HCT116 (cell line): ENCODE data around the gene C10orf90. TPM values are rescaled to one million over a fixed set of nuclear protein-coding genes. Genes with fewer than 3 reads are reported as not detected.
"Not testable (repeated sequence)": the region's sequence is repeated elsewhere in the genome, so short reads cannot be mapped to it uniquely, and the experiment has no call there.

Experiments used
- ATAC-seq: fragments of 200-7000 bp; cut with Tn5 transposase; 2 replicates; pipeline ENCODE4 v1.9.1; 2020; ENCODE audit warnings: mild to moderate bottlenecking, moderate library complexity
- BruUV-seq: library from RNA; stranded (reverse); fragments of 400-500 nt; replicated peaks from 2 replicates; lab custom pipeline; 2021; lab: Mats Ljungman, UMichigan
- CTCF ChIA-PET: fragments of 300-600 bp; sonication (Branson Sonifier 250); formaldehyde crosslinking; loops from one replicate; lab custom pipeline; 2021; ENCODE audit warnings: antibody characterized with exemption; lab: Charles Lee
- POLR2A ChIA-PET: fragments of 300-600, 350-600 bp; sonication (Branson Sonifier 250); formaldehyde crosslinking; loops from one replicate; lab custom pipeline; 2021; ENCODE audit warnings: antibody characterized with exemption; lab: Charles Lee
- RAD21 ChIA-PET, 2 experiments: fragments of 300-600 bp; sonication (Branson Sonifier 250); formaldehyde crosslinking; loops; one replicate each; lab custom pipeline; 2023; ENCODE audit warnings: low total read pairs in 2 of 2; ENCODE audit not compliant: uncharacterized antibody in 2 of 2, unreplicated experiment in 2 of 2, low non-redundant PET in 1 of 2; lab: Charles Lee
- DNase-seq: peaks from one replicate; pipeline ENCODE4 v3.0.0-alpha.2; 2010; ENCODE audit warnings: low read depth, low spot score
- H2AFZ ChIP-seq: fragments of 200-600 bp; shearing (Covaris generic), sonication (generic); 2 replicates; pipeline ENCODE4 v1.6.1; 2017; ENCODE audit warnings: low read depth, mixed run types, mixed read lengths, antibody characterized with exemption, low read length; ENCODE audit not compliant: poor library complexity, severe bottlenecking
- H3K27ac ChIP-seq: 2 replicates; pipeline ENCODE4 v1.5.1; 2012; ENCODE audit warnings: low read depth, low read length
- H3K27me3 ChIP-seq: fragments of 200-600 bp; sonication (generic); 2 replicates; pipeline ENCODE4 v1.6.1; 2016; ENCODE audit warnings: mixed run types, low read length, mixed read lengths; ENCODE audit not compliant: insufficient read depth
- H3K36me3 ChIP-seq, 2 experiments: fragments of 200-500 bp in 1 of 2; fragments of 200-600 bp in 1 of 2; sonication (Bioruptor generic) in 1 of 2; sonication (generic) in 1 of 2; 2 replicates each; pipeline versions ENCODE4 v1.5.1 to v1.6.1; 2014 to 2016; ENCODE audit warnings: low read length in 2 of 2, inconsistent platforms in 1 of 2, mixed read lengths in 1 of 2, mixed run types in 1 of 2; ENCODE audit not compliant: insufficient read depth in 2 of 2, control insufficient read depth in 1 of 2
- H3K4me1 ChIP-seq, 2 experiments: fragments of 200-600 bp in 1 of 2; sonication (generic) in 1 of 2; 2 replicates each; pipeline versions ENCODE4 v1.5.1 to v1.6.1; 2012 to 2017; ENCODE audit warnings: low read length in 2 of 2, inconsistent platforms in 1 of 2, mild to moderate bottlenecking in 1 of 2, mixed read lengths in 1 of 2, mixed run types in 1 of 2, moderate library complexity in 1 of 2; ENCODE audit not compliant: insufficient read depth in 2 of 2, control insufficient read depth in 1 of 2
- H3K4me2 ChIP-seq: fragments of 200-600 bp; sonication (generic); 2 replicates; pipeline ENCODE4 v1.6.1; 2017; ENCODE audit warnings: mixed run types, low read length, mixed read lengths
- H3K4me3 ChIP-seq, 2 experiments: fragments of 200-600 bp in 1 of 2; sonication (generic) in 1 of 2; replicated peaks in 1 of 2; 2 replicates each; pipeline ENCODE4 v1.5.1; 2011 to 2016; ENCODE audit warnings: low read length in 2 of 2, control low read depth in 1 of 2, low read depth in 1 of 2, mild to moderate bottlenecking in 1 of 2, mixed read lengths in 1 of 2, mixed run types in 1 of 2
- H3K79me2 ChIP-seq: fragments of 200-600 bp; sonication (generic); 2 replicates; pipeline ENCODE4 v1.6.1; 2017; ENCODE audit warnings: mild to moderate bottlenecking, mixed run types, low read length, moderate library complexity, mixed read lengths; ENCODE audit not compliant: insufficient read depth
- H3K9ac ChIP-seq: fragments of 200-600 bp; sonication (generic); 2 replicates; pipeline ENCODE4 v1.6.1; 2016; ENCODE audit warnings: low read length, mixed read lengths
- H3K9me2 ChIP-seq: fragments of 200-600 bp; sonication (generic), shearing (Covaris generic); 2 replicates; pipeline ENCODE4 v1.6.1; 2017; ENCODE audit warnings: mixed run types, mild to moderate bottlenecking, moderate library complexity; ENCODE audit not compliant: insufficient read depth
- H3K9me3 ChIP-seq, 2 experiments: fragments of 200-500 bp in 1 of 2; fragments of 200-600 bp in 1 of 2; sonication (Bioruptor generic) in 1 of 2; sonication (generic) in 1 of 2; 2 replicates each; pipeline ENCODE4 v1.6.1; 2014 to 2017; ENCODE audit warnings: low read length in 2 of 2, mixed read lengths in 2 of 2, inconsistent platforms in 1 of 2, low read depth in 1 of 2, mild to moderate bottlenecking in 1 of 2, mixed run types in 1 of 2, moderate library complexity in 1 of 2; ENCODE audit not compliant: control insufficient read depth in 1 of 2, insufficient read depth in 1 of 2
- H4K20me1 ChIP-seq: fragments of 200-600 bp; sonication (generic), shearing (Covaris generic); 2 replicates; pipeline ENCODE4 v1.6.1; 2017; ENCODE audit warnings: mixed run types, mild to moderate bottlenecking, moderate library complexity; ENCODE audit not compliant: insufficient read depth
- CBX3 ChIP-seq: IDR thresholded peaks from 2 replicates; pipeline ENCODE4 v1.6.1; 2012; ENCODE audit warnings: low read depth
- CEBPB ChIP-seq: IDR thresholded peaks from 2 replicates; pipeline ENCODE4 v1.6.1; 2012; ENCODE audit warnings: low read depth
- EGR1 ChIP-seq: IDR thresholded peaks from 2 replicates; pipeline ENCODE4 v1.6.1; 2012; ENCODE audit warnings: low read depth
- ELF1 ChIP-seq: IDR thresholded peaks from 2 replicates; pipeline ENCODE4 v1.6.1; 2012; ENCODE audit warnings: low read depth, borderline replicate concordance
- FOSL1 ChIP-seq: IDR thresholded peaks from 2 replicates; pipeline ENCODE4 v1.6.1; 2012; ENCODE audit warnings: low read depth
- JUND ChIP-seq: IDR thresholded peaks from 2 replicates; pipeline ENCODE4 v1.6.1; 2012
- POLR2A ChIP-seq: IDR thresholded peaks from 2 replicates; pipeline ENCODE4 v1.7.0; 2011; ENCODE audit warnings: borderline replicate concordance; ENCODE audit not compliant: insufficient read depth, insufficient read length; ENCODE audit errors: extremely low read depth
- RAD21 ChIP-seq: IDR thresholded peaks from 2 replicates; pipeline ENCODE4 v1.6.1; 2012; ENCODE audit warnings: low read depth, mild to moderate bottlenecking
- SIN3A ChIP-seq: IDR thresholded peaks from 2 replicates; pipeline ENCODE4 v1.6.1; 2012; ENCODE audit warnings: low read depth
- SP1 ChIP-seq: IDR thresholded peaks from 2 replicates; pipeline ENCODE4 v1.6.1; 2012; ENCODE audit warnings: low read depth
- SRF ChIP-seq: IDR thresholded peaks from 2 replicates; pipeline ENCODE4 v1.6.1; 2012; ENCODE audit warnings: low read depth
- TCF7L2 ChIP-seq: IDR thresholded peaks from 2 replicates; pipeline ENCODE4 v1.7.0; 2011; ENCODE audit warnings: borderline replicate concordance, inconsistent platforms; ENCODE audit not compliant: insufficient read depth, insufficient read length; ENCODE audit errors: extremely low read depth
- ZBTB33 ChIP-seq: IDR thresholded peaks from 2 replicates; pipeline ENCODE4 v1.6.1; 2011; ENCODE audit warnings: mild to moderate bottlenecking, low read length, moderate library complexity; ENCODE audit not compliant: insufficient replicate concordance; ENCODE audit errors: extremely low read depth
- intact Hi-C: fragments of 100-400 bp; cut with micrococcal nuclease; formaldehyde crosslinking; loops from 2 replicates; pipeline ENCODE4 v1.10.0; 2022
- total RNA-seq: library from RNA; stranded (reverse); gene quantifications from one replicate; pipeline ENCODE4 v1.2.1, GENCODE V29; 2021; ENCODE audit not compliant: unreplicated experiment
- TF ChIP-seq, protein P1 (sequence below), 3 experiments: fragments of 200-600 bp in 1 of 3; sonication (generic) in 1 of 3; IDR thresholded peaks in 2 of 3; conservative IDR thresholded peaks in 1 of 3; 2 replicates each; pipeline ENCODE4 v1.5.1; 2012 to 2017; ENCODE audit warnings: low read depth in 2 of 3, low read length in 2 of 3, antibody characterized with exemption in 1 of 3, borderline replicate concordance in 1 of 3, control low read depth in 1 of 3, mild to moderate bottlenecking in 1 of 3, mixed read lengths in 1 of 3, mixed run types in 1 of 3, moderate library complexity in 1 of 3; ENCODE audit not compliant: insufficient read depth in 1 of 3

Gene C10orf90
- total RNA-seq, 1 experiment from 2014 or later = not detected

- H3K27ac ChIP-seq, CTCF ChIA-PET, DNase-seq, H4K20me1 ChIP-seq, H2AFZ ChIP-seq, H3K9me3 ChIP-seq, H3K4me1 ChIP-seq, H3K4me3 ChIP-seq, intact Hi-C loops, H3K36me3 ChIP-seq, H3K4me2 ChIP-seq, RAD21 ChIA-PET, H3K9me2 ChIP-seq, BruUV-seq, H3K9ac ChIP-seq, ATAC-seq, H3K79me2 ChIP-seq, POLR2A ChIA-PET: not testable (repeated sequence)
- H3K27me3 ChIP-seq = peaks cover 22% of the 10 kb centered on the region; the same call in 1 of the 2 replicates
- peak; percentile 39; the same call in 1 of the 2 replicates for TF ChIP-seq FOSL1
- TF ChIP-seq JUND = peak; percentile 45
Observed at GRCh38 chr10:126550586-126550985, 119.9 kb downstream of the C10orf90 start.

- no peak overlapping the region for H3K4me3 ChIP-seq
- H3K27ac ChIP-seq = no peak overlapping the region
- H3K9me3 ChIP-seq = no peaks in the 10 kb centered on the region
- no peaks in the 10 kb centered on the region for H3K9me2 ChIP-seq
- no peaks in the 10 kb centered on the region for H4K20me1 ChIP-seq
- no peak for DNase-seq
- no peak overlapping the region for H2AFZ ChIP-seq
- H3K36me3 ChIP-seq = no peaks in the 10 kb centered on the region
- H3K27me3 ChIP-seq = peaks cover 33% of the 10 kb centered on the region
- H3K79me2 ChIP-seq = no peaks in the 10 kb centered on the region
- BruUV-seq = no TSS peak
- H3K4me1 ChIP-seq = peaks cover 0 to 6% of the 10 kb centered on the region in 2 experiments; a peak in 2 of 4 replicates
- intact Hi-C loops = no loop called here
- RAD21 ChIA-PET = no interaction called here
- no peak overlapping the region for H3K4me2 ChIP-seq
- POLR2A ChIA-PET = no interaction called here
- CTCF ChIA-PET = no interaction called here
- no peak overlapping the region for H3K9ac ChIP-seq
- no peak for ATAC-seq
- TF ChIP-seq ZBTB33 (no peak), SRF (no peak), JUND (no peak), RAD21 (no peak), POLR2A (no peak), CBX3 (no peak), ELF1 (no peak), FOSL1 (no peak), CEBPB (no peak), SIN3A (no peak), SP1 (no peak), EGR1 (no peak), TCF7L2 (no peak)
- TF ChIP-seq, protein P1, sequence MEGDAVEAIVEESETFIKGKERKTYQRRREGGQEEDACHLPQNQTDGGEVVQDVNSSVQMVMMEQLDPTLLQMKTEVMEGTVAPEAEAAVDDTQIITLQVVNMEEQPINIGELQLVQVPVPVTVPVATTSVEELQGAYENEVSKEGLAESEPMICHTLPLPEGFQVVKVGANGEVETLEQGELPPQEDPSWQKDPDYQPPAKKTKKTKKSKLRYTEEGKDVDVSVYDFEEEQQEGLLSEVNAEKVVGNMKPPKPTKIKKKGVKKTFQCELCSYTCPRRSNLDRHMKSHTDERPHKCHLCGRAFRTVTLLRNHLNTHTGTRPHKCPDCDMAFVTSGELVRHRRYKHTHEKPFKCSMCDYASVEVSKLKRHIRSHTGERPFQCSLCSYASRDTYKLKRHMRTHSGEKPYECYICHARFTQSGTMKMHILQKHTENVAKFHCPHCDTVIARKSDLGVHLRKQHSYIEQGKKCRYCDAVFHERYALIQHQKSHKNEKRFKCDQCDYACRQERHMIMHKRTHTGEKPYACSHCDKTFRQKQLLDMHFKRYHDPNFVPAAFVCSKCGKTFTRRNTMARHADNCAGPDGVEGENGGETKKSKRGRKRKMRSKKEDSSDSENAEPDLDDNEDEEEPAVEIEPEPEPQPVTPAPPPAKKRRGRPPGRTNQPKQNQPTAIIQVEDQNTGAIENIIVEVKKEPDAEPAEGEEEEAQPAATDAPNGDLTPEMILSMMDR (IDR thresholded peaks at IDR 0.05 in 2 of 3, conservative IDR thresholded peaks at IDR 0.05 in 1 of 3; ENCODE audit: borderline replicate concordance in 1 of 3, insufficient read depth in 1 of 3, low read depth in 2 of 3, low read length in 2 of 3) = no peak
Observed at GRCh38 chr10:126549344-126549743, 121.1 kb downstream of the C10orf90 start.
